Activated naive CD8-positive, alpha-beta T cell treated with anti-CD3 and anti-CD28 coated beads, Interleukin-2, amount 50 U/mL, for 24 hours (primary cell): ENCODE data around the gene TTF2.
A peak's percentile ranks its signal among the peaks of the same experiment; 100 is the strongest.
"Not testable (repeated sequence)": the region's sequence is repeated elsewhere in the genome, so short reads cannot be mapped to it uniquely, and the experiment has no call there.

Experiments used
- ATAC-seq: fragments of 150-1000 bp; cut with Tn5 transposase; one replicate; pipeline ENCODE4 v1.10.0; 2021
- DNase-seq: peaks from one replicate; pipeline ENCODE4 v3.0.0; 2021
- H3K27ac Mint-ChIP-seq: one replicate; pipeline ENCODE4 v1.8.0; 2021; ENCODE audit warnings: mild to moderate bottlenecking, mixed read lengths
- H3K27me3 Mint-ChIP-seq: one replicate; pipeline ENCODE4 v1.8.0; 2021; ENCODE audit warnings: mixed read lengths
- H3K36me3 Mint-ChIP-seq: one replicate; pipeline ENCODE4 v1.8.0; 2021; ENCODE audit warnings: low read depth, mixed read lengths
- H3K4me1 Mint-ChIP-seq: one replicate; pipeline ENCODE4 v1.8.0; 2021; ENCODE audit warnings: mixed read lengths
- H3K4me3 Mint-ChIP-seq: one replicate; pipeline ENCODE4 v1.8.0; 2021; ENCODE audit warnings: mild to moderate bottlenecking, moderate library complexity, mixed read lengths
- H3K9me3 Mint-ChIP-seq: one replicate; pipeline ENCODE4 v1.8.0; 2021; ENCODE audit warnings: mixed read lengths

TTF2 gene

DNA sequence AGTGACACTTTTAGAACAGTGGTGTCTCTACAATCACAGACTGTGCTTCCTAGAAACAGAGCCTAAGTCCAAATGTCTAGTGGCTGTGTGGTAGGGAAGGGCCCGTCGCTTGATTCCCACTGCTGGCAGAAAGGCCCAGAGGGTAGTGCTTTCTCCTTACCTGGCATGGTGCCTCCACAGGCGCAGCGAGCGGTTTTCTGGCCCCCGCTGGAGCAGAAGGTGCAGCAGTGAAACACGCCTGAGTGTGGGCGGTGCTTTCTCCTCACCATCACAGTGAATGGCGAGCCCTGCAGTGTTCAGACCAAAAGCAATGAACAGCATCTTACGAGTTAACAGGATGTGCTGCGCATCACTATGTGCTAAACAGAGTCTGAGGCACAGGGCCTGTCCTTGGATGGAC lies 53.1 kb downstream of the TTF2 start:
- ATAC-seq (no peak), DNase-seq (no peak)
- Mint-ChIP-seq H3K27ac (no peak overlapping the region), H3K9me3 (no peaks in the 10 kb centered on the region), H3K27me3 (peaks cover 1% of the 10 kb centered on the region), H3K36me3 (peaks cover 2% of the 10 kb centered on the region), H3K4me1 (peaks cover 15% of the 10 kb centered on the region), H3K4me3 (no peak overlapping the region)

DNA sequence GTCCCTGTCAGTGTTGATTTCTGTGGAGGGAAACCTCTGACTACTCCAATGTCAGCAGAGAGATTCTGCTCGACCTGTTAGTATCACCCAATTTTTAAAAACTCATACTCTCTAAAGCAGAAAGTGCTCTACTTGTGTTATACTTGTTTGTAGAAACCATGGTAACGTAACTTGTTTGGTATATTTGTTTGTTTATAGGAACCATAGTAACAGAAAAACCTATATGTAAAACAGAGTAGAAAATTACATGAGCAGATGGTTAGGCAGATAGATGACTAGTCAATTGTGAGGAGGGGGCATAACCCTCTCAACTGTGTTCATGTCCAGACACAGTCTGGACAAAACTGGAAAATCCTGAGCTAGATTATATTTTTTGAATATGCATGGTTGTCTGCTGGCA lies 54.8 kb downstream of the TTF2 start:
- Mint-ChIP-seq H3K9me3 (no peaks in the 10 kb centered on the region), H3K4me3 (no peak overlapping the region), H3K4me1 (peaks cover 6% of the 10 kb centered on the region), H3K27me3 (peaks cover 1% of the 10 kb centered on the region), H3K27ac (no peak overlapping the region), H3K36me3 (peaks cover 2% of the 10 kb centered on the region)
- ATAC-seq = no peak
- no peak for DNase-seq

GRCh38 chr1:117116090-117116783 lies 56.1 kb downstream of the TTF2 start:
- H3K4me3 Mint-ChIP-seq = no peak overlapping the region

DNA sequence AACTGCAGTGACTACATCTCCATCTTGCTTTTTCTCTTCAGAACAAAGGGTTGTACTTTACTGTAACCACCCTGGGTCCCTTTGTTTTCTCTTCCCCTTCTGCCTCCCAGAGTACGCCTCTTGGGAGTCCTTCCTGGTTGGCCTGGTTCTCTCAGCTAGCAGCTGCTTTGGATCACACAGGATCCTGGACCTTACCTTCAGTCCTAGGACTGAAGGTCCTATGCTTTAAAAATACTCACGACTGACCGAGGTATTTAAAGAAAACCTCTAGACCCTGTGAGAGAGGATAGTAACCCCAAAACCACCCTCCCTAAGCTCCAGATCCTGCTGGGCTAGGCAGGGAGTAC lies 56.6 kb downstream of the TTF2 start:
- DNase-seq (no peak), ATAC-seq (no peak)
- no peak overlapping the region for H3K27ac Mint-ChIP-seq
- no peak overlapping the region for H3K4me3 Mint-ChIP-seq
- no peaks in the 10 kb centered on the region for H3K36me3 Mint-ChIP-seq
- H3K4me1 Mint-ChIP-seq = peaks cover 6% of the 10 kb centered on the region
- H3K27me3 Mint-ChIP-seq = peaks cover 5% of the 10 kb centered on the region
- no peaks in the 10 kb centered on the region for H3K9me3 Mint-ChIP-seq

More at GRCh38 chr1:117116090-117116783, 56.1 kb downstream of the TTF2 start:
- Mint-ChIP-seq H3K9me3 (no peaks in the 10 kb centered on the region), H3K4me1 (peaks cover 6% of the 10 kb centered on the region), H3K27ac (no peak overlapping the region), H3K36me3 (peaks cover 2% of the 10 kb centered on the region), H3K27me3 (peaks cover 5% of the 10 kb centered on the region)
- no peak for ATAC-seq
- no peak for DNase-seq

DNA sequence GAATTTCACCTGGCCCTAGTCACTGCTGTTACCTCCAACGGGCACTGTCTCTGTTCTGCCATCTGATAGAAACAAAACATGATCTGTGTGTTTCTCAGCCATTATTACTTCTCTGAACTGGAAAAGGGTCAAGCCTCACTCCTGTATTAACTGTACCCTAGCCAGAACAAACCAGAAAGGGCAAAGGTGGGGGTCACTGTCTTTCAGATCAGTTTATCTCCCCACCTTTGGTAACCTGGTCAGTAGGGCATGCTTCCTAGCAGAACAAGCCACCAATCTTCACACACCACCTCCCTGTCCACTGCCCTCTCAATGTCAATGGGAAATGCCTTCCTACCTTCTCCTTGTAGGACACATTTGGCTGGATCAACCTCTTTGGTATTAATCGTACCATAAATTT lies 57.6 kb downstream of the TTF2 start:
- no peaks in the 10 kb centered on the region for H3K9me3 Mint-ChIP-seq
- no peak overlapping the region for H3K4me3 Mint-ChIP-seq
- peaks cover 8% of the 10 kb centered on the region for H3K27me3 Mint-ChIP-seq
- H3K27ac Mint-ChIP-seq = no peak overlapping the region
- H3K4me1 Mint-ChIP-seq = peaks cover 8% of the 10 kb centered on the region
- DNase-seq (no peak), ATAC-seq (no peak)
- no peaks in the 10 kb centered on the region for H3K36me3 Mint-ChIP-seq

DNA sequence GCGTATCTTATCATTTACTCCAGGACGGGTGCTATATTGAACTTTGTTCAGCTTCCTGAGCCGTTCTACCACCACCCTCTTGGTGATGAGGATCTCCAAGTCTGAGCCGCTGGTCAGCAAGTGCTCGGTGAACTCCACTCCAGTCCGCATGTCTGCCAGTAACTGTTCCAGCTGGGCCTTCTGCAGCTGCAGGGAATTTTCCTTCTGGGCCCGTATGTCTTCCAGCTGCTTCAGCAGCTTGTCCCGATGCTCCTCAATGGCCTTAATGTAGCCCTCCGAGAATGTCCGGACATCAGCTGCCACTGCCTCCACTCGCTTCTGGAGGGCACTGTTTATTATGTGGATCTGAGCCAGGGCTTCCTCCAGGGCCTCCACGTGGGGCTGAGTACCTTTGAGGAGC lies 58.0 kb downstream of the TTF2 start:
- Mint-ChIP-seq H3K4me3 (no peak overlapping the region), H3K36me3 (no peaks in the 10 kb centered on the region), H3K4me1 (peaks cover 9% of the 10 kb centered on the region), H3K9me3 (no peaks in the 10 kb centered on the region), H3K27ac (no peak overlapping the region), H3K27me3 (peaks cover 10% of the 10 kb centered on the region)
- DNase-seq = no peak
- ATAC-seq = no peak

DNA sequence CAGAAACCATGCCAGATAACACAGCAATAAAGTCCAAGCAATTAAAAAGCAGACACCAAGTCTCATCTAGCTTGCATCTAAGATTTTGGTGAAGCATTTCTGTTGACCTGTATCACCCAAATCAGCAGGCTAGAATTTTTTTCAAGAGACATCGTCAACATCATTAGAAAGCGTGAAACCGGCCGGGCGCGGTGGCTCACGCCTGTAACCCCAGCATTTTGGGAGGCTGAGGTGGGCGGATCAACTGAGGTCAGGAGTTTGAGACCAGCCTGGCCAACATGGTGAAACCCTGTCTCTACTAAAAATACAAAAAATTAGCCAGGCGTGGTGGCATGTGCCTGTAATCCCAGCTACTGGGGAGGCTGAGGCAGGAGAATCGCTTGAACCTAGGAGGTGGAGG lies 59.0 kb downstream of the TTF2 start:
- not testable (repeated sequence) for H3K4me1 Mint-ChIP-seq, H3K36me3 Mint-ChIP-seq, H3K27ac Mint-ChIP-seq, H3K9me3 Mint-ChIP-seq, ATAC-seq, DNase-seq, H3K4me3 Mint-ChIP-seq, H3K27me3 Mint-ChIP-seq

DNA sequence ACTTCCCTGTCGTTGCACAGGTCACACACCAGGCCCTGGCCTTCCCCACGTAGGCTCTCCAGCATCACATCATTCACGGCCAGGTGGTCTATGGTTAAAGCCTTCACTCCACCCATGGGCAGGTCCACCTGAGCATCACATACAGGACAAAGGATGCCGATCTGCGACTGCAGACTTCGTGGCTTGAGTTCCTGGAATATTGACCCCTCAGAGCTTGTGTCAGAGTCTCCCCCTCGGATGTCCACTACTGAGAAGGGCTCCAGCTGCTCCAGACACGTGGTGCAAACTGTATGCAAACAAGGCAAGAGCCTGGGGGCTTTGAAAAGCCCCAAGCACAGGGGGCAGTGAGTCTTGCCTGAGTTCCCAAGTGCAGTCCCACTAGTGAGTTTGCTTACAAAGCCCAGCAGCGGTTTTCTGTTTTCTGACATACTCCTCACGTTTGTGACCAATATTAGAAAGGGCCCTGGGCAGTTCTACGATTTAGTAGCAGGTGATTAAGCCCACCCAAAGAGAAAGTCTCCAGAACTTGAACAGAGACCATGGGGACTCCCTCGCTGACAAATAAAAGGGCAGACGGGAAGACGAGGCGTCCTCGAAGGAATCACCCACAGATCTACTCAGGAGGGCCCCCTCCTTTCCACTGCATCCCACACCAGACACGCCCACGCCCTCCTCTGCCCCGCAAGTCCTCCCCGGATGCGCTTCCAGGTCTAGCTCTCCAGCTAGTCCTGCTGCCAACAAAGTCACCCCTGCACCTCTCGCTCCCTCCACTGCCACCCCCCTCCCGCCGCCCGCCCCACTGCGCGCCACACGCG lies 60.9 kb downstream of the TTF2 start:
- ATAC-seq (peak; percentile 13), DNase-seq (no peak)
- Mint-ChIP-seq H3K27ac (no peak overlapping the region), H3K36me3 (no peaks in the 10 kb centered on the region), H3K27me3 (peaks cover 10% of the 10 kb centered on the region), H3K4me3 (peak overlapping the region; percentile 74), H3K9me3 (no peaks in the 10 kb centered on the region), H3K4me1 (peaks cover 9% of the 10 kb centered on the region)

GRCh38 chr1:117121589-117122329 lies 61.6 kb downstream of the TTF2 start, which contains the start of gene TRIM45:
Gene TRIM45 (minus strand): TSS chr1:117121749. CDS start chr1:117121201, 548 bp downstream.
- Mint-ChIP-seq H3K36me3 (no peaks in the 10 kb centered on the region), H3K27ac (no peak within 1 kb of the TSS), H3K27me3 (peaks cover 12% of the 10 kb centered on the region), H3K4me3 (peak within 1 kb of the TSS; percentile 74), H3K9me3 (no peaks in the 10 kb centered on the region), H3K4me1 (peaks cover 9% of the 10 kb centered on the region)
- ATAC-seq = peak; percentile 87
- DNase-seq = peak; percentile 88

- Mint-ChIP-seq H3K9me3 (no peaks in the 10 kb centered on the region), H3K27me3 (peaks cover 12% of the 10 kb centered on the region), H3K27ac (no peak overlapping the region), H3K4me3 (peak overlapping the region; percentile 74), H3K36me3 (no peaks in the 10 kb centered on the region), H3K4me1 (peaks cover 9% of the 10 kb centered on the region)
- ATAC-seq (no peak), DNase-seq (no peak)
Observed at GRCh38 chr1:117122330-117123025, 62.4 kb downstream of the TTF2 start.

- Mint-ChIP-seq H3K27me3 (peaks cover 12% of the 10 kb centered on the region), H3K4me3 (no peak overlapping the region), H3K27ac (no peak overlapping the region), H3K9me3 (no peaks in the 10 kb centered on the region), H3K4me1 (peaks cover 9% of the 10 kb centered on the region), H3K36me3 (no peaks in the 10 kb centered on the region)
- no peak for DNase-seq
- ATAC-seq = no peak
Observed at GRCh38 chr1:117123274-117123673, 63.1 kb downstream of the TTF2 start.

- no peak for ATAC-seq
- no peak overlapping the region for H3K27ac Mint-ChIP-seq
- H3K27me3 Mint-ChIP-seq = peaks cover 12% of the 10 kb centered on the region
Observed at GRCh38 chr1:117124661-117125060, 64.5 kb downstream of the TTF2 start.

DNA sequence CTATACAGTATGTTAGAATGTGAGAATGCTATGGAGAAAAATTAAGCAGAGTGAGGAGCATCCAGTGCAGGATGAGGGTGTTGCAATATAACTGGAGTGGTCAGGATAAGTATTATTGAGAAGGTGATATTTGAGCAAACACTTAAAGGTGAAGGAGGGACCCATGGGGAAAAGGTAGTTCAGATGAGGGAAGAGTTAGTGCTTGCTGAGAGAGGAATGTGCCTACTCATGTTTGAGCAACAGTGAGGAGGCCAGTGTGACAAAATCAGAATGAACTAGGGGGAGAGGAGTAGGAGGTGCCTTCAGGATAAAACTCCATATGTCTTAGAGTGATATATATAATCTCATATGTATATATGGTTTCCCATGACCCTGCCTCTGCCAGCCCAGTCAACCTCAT lies 67.7 kb downstream of the TTF2 start:
- H3K36me3 Mint-ChIP-seq = no peaks in the 10 kb centered on the region
- H3K27me3 Mint-ChIP-seq = peaks cover 5% of the 10 kb centered on the region
- ATAC-seq = no peak
- no peak overlapping the region for H3K27ac Mint-ChIP-seq
- H3K4me1 Mint-ChIP-seq = no peaks in the 10 kb centered on the region
- no peak overlapping the region for H3K4me3 Mint-ChIP-seq
- DNase-seq = no peak
- no peaks in the 10 kb centered on the region for H3K9me3 Mint-ChIP-seq

More at GRCh38 chr1:117124661-117125060, 64.5 kb downstream of the TTF2 start:
- Mint-ChIP-seq H3K4me3 (no peak overlapping the region), H3K4me1 (peaks cover 9% of the 10 kb centered on the region), H3K9me3 (no peaks in the 10 kb centered on the region), H3K36me3 (no peaks in the 10 kb centered on the region)
- no peak for DNase-seq

DNA sequence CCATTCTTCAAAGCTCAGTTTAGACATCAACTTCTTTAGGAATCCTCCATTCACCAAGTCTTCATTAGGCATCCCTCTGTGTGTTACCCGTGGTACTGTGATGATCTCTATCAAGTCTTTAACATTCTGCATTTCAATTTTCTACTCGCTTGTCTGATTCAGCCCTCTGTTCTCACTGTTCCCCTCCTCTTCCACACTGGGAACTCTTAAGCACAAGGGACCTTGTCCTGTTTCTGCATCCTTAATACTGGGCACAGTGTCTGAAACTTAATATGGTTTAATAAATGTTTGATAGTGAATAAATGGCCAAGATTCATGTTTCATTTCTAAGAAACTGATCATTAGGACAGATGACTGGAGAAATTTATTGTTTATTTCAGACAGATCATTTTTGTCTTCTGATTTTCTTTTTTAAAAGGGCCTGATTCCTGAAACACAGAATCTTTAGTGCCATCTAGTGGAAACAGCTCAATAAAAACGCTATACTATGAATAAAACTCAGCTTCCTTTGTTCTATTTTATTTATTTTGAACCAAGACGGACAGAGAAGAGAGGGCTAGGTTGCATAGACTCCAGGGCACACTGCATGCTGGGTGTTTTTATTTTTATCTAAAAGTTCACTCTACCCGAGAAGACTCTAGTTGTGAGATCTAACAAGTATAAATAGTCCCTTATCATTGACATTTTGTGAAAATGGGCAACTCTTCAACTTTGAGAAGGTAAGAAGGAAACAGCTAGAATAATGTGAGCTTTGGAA lies 68.4 kb downstream of the TTF2 start:
- no peak overlapping the region for H3K27ac Mint-ChIP-seq

More for the DNA sequence above, 68.4 kb downstream of the TTF2 start:
- Mint-ChIP-seq H3K27me3 (peaks cover 4% of the 10 kb centered on the region), H3K4me3 (no peak overlapping the region), H3K9me3 (no peaks in the 10 kb centered on the region), H3K36me3 (no peaks in the 10 kb centered on the region), H3K4me1 (no peaks in the 10 kb centered on the region)
- no peak for DNase-seq
- no peak for ATAC-seq
